Neural cell (in vitro differentiated cells): Measurements from ENCODE around the gene HDGF.

Source experiments
- CTCF ChIP-seq: fragments of 450-650 bp; IDR thresholded peaks from 2 replicates; pipeline ENCODE4 v1.5.1; 2014; ENCODE audit warnings: antibody characterized with exemption, mild to moderate bottlenecking, moderate library complexity; ENCODE audit not compliant: poor library complexity, severe bottlenecking
- EP300 ChIP-seq: fragments of 450-650 bp; conservative IDR thresholded peaks from 2 replicates; pipeline ENCODE4 v1.6.1; 2014; ENCODE audit warnings: antibody characterized with exemption, mild to moderate bottlenecking, moderate library complexity; ENCODE audit not compliant: poor library complexity, severe bottlenecking
- POLR2AphosphoS5 ChIP-seq: IDR thresholded peaks from 2 replicates; pipeline ENCODE4 v1.6.1; 2012
- TAF1 ChIP-seq: IDR thresholded peaks from 2 replicates; pipeline ENCODE4 v1.6.1; 2012; ENCODE audit warnings: low read depth

- TF ChIP-seq CTCF (no peak), EP300 (no peak), POLR2AphosphoS5 (no peak), TAF1 (no peak)
These were observed 46.1 kb downstream of the HDGF start, which contains the start of gene CRABP2 for GRCh38 chr1:156705321-156705917.
